ENCODE data around the gene IL1RAPL1. TPM values are rescaled to one million over a fixed set of nuclear protein-coding genes. Genes with fewer than 3 reads are reported as not detected.

Gene IL1RAPL1
- polyA plus RNA-seq, 1 of the 3 experiments (the other 2 are of a cell fraction): 2.8 TPM

DNA sequence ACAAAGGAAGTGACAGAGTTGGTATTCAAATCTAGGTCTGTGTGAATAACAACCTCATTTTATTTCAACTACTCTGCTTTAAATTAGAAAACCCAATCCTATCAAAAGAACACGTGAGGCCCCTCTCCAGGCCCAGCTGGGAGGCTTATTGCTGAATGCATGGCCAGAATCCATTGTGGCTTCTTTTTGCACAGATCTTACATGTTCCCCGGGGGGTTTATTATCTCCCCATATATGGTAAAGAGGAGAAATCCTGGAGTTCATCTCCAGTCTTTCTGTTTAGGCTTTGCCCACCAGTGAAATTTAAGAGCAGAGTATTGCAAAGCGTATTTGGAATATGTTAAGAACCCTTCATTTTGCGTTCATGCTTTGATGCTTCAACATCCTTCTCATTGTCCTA, 655.6 kb downstream of the IL1RAPL1 start:
- Histone ChIP-seq H3K4me2 (no peak overlapping the region), H3K9me2 (no peaks in the 10 kb centered on the region), H3K27me3 (ENCODE audit: insufficient read depth) (no peaks in the 10 kb centered on the region), H3K27ac (ENCODE audit: low read depth in 2 of 2, low read length in 1 of 2) (no peak overlapping the region), H2AFZ (ENCODE audit: low read depth) (no peak overlapping the region), H3K36me3 (replicated peaks in 1 of 2; ENCODE audit: control insufficient read depth in 1 of 2, insufficient read depth in 2 of 2, low read length in 1 of 2) (no peaks in the 10 kb centered on the region), H3K9ac (no peak overlapping the region), H4K20me1 (ENCODE audit: insufficient read depth) (no peaks in the 10 kb centered on the region), H3K79me2 (ENCODE audit: insufficient read depth) (no peaks in the 10 kb centered on the region), H3F3A (replicated peaks; ENCODE audit: insufficient read depth) (no peaks in the 10 kb centered on the region), H3K9me3 (no peaks in the 10 kb centered on the region), H3K4me1 (ENCODE audit: control insufficient read depth in 1 of 2, insufficient read depth in 2 of 2, low read depth in 1 of 2, low read length in 1 of 2) (no peaks in the 10 kb centered on the region), H3K4me3 (ENCODE audit: low read depth in 2 of 2, low read length in 1 of 2) (no peak overlapping the region)
- POLR2A ChIA-PET: no interaction called here
- CTCF ChIA-PET: no interaction called here
- WGBS (ENCODE audit: low lambda C conversion rate): 11% methylated on average over 4 of the region's 4 CpGs
- no peak for DNase-seq
- TF ChIP-seq SMC3 (IDR thresholded peaks at IDR 0.05; ENCODE audit: low read depth, low read length) (no peak), RFX5 (IDR thresholded peaks at IDR 0.05; ENCODE audit: low read length) (no peak), MEF2A (IDR thresholded peaks at IDR 0.05; ENCODE audit: borderline replicate concordance, low read depth) (no peak)

DNA sequence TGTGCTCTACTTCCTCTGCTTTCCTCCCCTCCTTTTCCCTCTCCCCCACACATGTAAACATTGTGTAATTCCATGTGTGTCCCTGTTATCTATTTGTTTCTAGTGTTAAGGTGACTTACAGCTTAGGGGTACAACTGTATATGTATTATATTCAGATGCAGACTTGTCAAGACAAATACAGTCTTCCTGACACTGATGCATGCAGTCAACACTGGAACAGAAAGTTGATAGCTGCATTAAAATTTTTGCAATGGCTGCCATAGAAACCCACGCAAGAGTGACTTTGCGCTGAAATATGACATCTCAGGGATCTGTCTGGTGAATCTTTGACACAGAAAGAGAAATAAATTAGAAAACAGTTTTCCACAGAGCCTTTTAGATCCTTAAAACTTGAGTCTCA, 656.7 kb downstream of the IL1RAPL1 start:
- 31% methylated on average over 2 of the region's 2 CpGs for WGBS (ENCODE audit: low lambda C conversion rate)

DNA sequence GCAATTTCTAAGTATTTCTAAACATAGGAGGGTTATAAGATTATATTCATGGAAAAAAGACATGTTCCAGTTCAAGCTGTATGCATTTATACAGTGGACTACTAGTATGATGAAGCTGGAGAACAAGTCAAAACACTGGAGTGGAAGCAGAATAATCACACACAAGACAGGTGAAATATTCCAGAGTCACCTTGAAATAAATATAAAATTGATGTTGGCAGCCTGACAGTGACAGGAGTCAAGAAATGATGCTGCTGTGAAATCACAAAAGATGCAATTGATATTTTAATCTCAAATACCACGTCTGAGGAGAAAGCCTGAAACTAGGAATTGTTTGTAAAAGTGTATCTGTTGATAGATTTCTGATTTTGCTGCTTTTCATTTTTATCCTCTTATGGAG, 667.3 kb downstream of the IL1RAPL1 start:
- POLR2A ChIA-PET: no interaction called here
- Histone ChIP-seq H3K79me2 (ENCODE audit: insufficient read depth) (no peaks in the 10 kb centered on the region), H2AFZ (ENCODE audit: low read depth) (no peak overlapping the region), H3K27ac (ENCODE audit: low read depth in 2 of 2, low read length in 1 of 2) (no peak overlapping the region), H3K9me3 (no peaks in the 10 kb centered on the region), H3K9me2 (no peaks in the 10 kb centered on the region), H3K27me3 (ENCODE audit: insufficient read depth) (peaks cover 12% of the 10 kb centered on the region; the same call in 1 of the 2 replicates), H3K4me2 (no peak overlapping the region), H3K4me1 (ENCODE audit: control insufficient read depth in 1 of 2, insufficient read depth in 2 of 2, low read depth in 1 of 2, low read length in 1 of 2) (peaks cover 0 to 6% of the 10 kb centered on the region in 2 experiments; a peak in 1 of 4 replicates), H4K20me1 (ENCODE audit: insufficient read depth) (no peaks in the 10 kb centered on the region), H3F3A (replicated peaks; ENCODE audit: insufficient read depth) (peaks cover 8% of the 10 kb centered on the region), H3K36me3 (replicated peaks in 1 of 2; ENCODE audit: control insufficient read depth in 1 of 2, insufficient read depth in 2 of 2, low read length in 1 of 2) (no peaks in the 10 kb centered on the region), H3K4me3 (ENCODE audit: low read depth in 2 of 2, low read length in 1 of 2) (no peak overlapping the region), H3K9ac (no peak overlapping the region)
- TF ChIP-seq FOXM1 (IDR thresholded peaks at IDR 0.05; ENCODE audit: low read depth) (no peak), MXI1 (IDR thresholded peaks at IDR 0.05; ENCODE audit: low read depth, low read length) (no peak), SIN3A (IDR thresholded peaks at IDR 0.05; ENCODE audit: borderline replicate concordance, low read depth, low read length) (no peak), JUND (IDR thresholded peaks at IDR 0.05) (no peak), EZH2phosphoT487 (IDR thresholded peaks at IDR 0.05; ENCODE audit: borderline replicate concordance, low read depth) (no peak)
- TF ChIP-seq, protein P1, sequence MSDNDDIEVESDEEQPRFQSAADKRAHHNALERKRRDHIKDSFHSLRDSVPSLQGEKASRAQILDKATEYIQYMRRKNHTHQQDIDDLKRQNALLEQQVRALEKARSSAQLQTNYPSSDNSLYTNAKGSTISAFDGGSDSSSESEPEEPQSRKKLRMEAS (IDR thresholded peaks at IDR 0.05; ENCODE audit: low read depth): no peak
- CTCF ChIA-PET: no interaction called here
- 13% methylated on average over 1 of the region's 1 CpG for WGBS (ENCODE audit: low lambda C conversion rate)
- no peak for DNase-seq

More for the DNA sequence above, 656.7 kb downstream of the IL1RAPL1 start:
- Histone ChIP-seq H3K9me2 (no peaks in the 10 kb centered on the region), H3F3A (replicated peaks; ENCODE audit: insufficient read depth) (no peaks in the 10 kb centered on the region), H3K4me1 (ENCODE audit: control insufficient read depth in 1 of 2, insufficient read depth in 2 of 2, low read depth in 1 of 2, low read length in 1 of 2) (no peaks in the 10 kb centered on the region), H3K27ac (ENCODE audit: low read depth in 2 of 2, low read length in 1 of 2) (no peak overlapping the region), H3K4me2 (no peak overlapping the region), H3K79me2 (ENCODE audit: insufficient read depth) (no peaks in the 10 kb centered on the region), H3K9ac (no peak overlapping the region), H3K9me3 (no peaks in the 10 kb centered on the region), H3K27me3 (ENCODE audit: insufficient read depth) (no peaks in the 10 kb centered on the region), H2AFZ (ENCODE audit: low read depth) (no peak overlapping the region), H3K36me3 (replicated peaks in 1 of 2; ENCODE audit: control insufficient read depth in 1 of 2, insufficient read depth in 2 of 2, low read length in 1 of 2) (no peaks in the 10 kb centered on the region), H3K4me3 (ENCODE audit: low read depth in 2 of 2, low read length in 1 of 2) (no peak overlapping the region), H4K20me1 (ENCODE audit: insufficient read depth) (no peaks in the 10 kb centered on the region)
- no peak for DNase-seq
- POLR2A ChIA-PET: no interaction called here
- no peak for TF ChIP-seq SIN3A (IDR thresholded peaks at IDR 0.05; ENCODE audit: borderline replicate concordance, low read depth, low read length)
- TF ChIP-seq POLR2AphosphoS5 (IDR thresholded peaks at IDR 0.05; ENCODE audit: low read depth, low read length): no peak
- no peak for TF ChIP-seq EZH2phosphoT487 (IDR thresholded peaks at IDR 0.05; ENCODE audit: borderline replicate concordance, low read depth)
- TF ChIP-seq SMC3 (IDR thresholded peaks at IDR 0.05; ENCODE audit: low read depth, low read length): no peak
- TF ChIP-seq, protein P2, sequence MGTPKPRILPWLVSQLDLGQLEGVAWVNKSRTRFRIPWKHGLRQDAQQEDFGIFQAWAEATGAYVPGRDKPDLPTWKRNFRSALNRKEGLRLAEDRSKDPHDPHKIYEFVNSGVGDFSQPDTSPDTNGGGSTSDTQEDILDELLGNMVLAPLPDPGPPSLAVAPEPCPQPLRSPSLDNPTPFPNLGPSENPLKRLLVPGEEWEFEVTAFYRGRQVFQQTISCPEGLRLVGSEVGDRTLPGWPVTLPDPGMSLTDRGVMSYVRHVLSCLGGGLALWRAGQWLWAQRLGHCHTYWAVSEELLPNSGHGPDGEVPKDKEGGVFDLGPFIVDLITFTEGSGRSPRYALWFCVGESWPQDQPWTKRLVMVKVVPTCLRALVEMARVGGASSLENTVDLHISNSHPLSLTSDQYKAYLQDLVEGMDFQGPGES (IDR thresholded peaks at IDR 0.05; ENCODE audit: low read depth, low read length): no peak
- no peak for TF ChIP-seq GABPA (IDR thresholded peaks at IDR 0.05; ENCODE audit: low read depth)
- TF ChIP-seq NFIC (IDR thresholded peaks at IDR 0.05; ENCODE audit: borderline replicate concordance): no peak
- no peak for TF ChIP-seq CHD2 (IDR thresholded peaks at IDR 0.05; ENCODE audit: low read length, partially characterized antibody)
- TF ChIP-seq TEAD4 (IDR thresholded peaks at IDR 0.05; ENCODE audit: borderline replicate concordance, insufficient read depth): no peak
- no peak for TF ChIP-seq YY1 (IDR thresholded peaks at IDR 0.05; ENCODE audit: low read depth)
- CTCF ChIA-PET: no interaction called here

All from SK-N-SH (cell line).